Hepatic stellate cell (primary cell): ENCODE results near the gene RPS2.
"Not testable (repeated sequence)": the region's sequence is repeated elsewhere in the genome, so short reads cannot be mapped to it uniquely, and the experiment has no call there.

Source experiments
- DNase-seq: peaks from one replicate; pipeline ENCODE4 v3.0.0; 2011; ENCODE audit warnings: low spot score

Gene RPS2

GRCh38 chr16:1962161-1963153 is 2.2 kb downstream of the RPS2 start:
- not testable (repeated sequence) for DNase-seq

- no peak for DNase-seq
Observed at GRCh38 chr16:1961651-1962067, 3.0 kb downstream of the RPS2 start.

DNA sequence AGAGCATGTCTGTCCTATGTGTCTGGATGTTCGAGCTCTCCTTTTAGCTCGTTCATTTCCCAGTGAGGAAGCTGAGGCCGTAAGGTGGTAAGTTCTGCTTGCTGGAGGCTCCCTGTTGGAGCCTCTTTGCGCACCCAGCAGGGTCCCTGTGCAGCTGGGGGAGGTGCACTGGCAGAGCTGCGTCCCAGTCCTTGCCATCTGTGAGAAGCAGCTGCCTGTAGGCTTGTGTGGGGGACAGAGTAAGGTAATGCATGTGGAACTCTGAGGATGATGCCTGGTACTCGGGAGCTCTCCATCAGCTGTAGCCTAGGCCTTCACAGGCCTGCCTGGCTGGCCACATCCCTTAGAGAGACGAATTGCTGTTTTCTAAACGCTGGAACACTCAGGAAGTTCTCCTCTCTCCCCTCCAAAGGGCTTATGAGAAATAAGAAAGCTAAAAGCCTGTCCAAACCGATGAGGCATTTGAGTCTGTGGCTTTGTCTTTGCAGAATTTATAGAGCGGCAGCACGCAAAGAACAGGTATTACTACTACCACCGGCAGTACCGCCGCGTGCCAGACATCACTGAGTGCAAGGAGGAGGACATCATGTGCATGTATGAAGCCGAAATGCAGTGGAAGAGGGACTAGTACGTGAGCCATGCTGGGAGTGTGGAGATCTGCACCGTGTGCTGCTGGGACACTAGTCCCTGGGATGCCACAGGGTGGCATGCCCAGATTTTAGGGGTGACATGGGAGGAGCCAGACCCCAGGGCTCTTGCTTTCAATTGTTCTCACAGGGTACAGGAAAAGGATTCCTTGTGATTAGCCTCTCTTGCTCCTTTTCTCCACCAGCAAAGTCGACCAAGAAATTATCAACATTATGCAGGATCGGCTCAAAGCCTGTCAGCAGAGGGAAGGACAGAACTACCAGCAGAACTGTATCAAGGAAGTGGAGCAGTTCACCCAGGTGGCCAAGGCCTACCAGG is 3.7 kb downstream of the RPS2 start:
- no peak for DNase-seq

DNA sequence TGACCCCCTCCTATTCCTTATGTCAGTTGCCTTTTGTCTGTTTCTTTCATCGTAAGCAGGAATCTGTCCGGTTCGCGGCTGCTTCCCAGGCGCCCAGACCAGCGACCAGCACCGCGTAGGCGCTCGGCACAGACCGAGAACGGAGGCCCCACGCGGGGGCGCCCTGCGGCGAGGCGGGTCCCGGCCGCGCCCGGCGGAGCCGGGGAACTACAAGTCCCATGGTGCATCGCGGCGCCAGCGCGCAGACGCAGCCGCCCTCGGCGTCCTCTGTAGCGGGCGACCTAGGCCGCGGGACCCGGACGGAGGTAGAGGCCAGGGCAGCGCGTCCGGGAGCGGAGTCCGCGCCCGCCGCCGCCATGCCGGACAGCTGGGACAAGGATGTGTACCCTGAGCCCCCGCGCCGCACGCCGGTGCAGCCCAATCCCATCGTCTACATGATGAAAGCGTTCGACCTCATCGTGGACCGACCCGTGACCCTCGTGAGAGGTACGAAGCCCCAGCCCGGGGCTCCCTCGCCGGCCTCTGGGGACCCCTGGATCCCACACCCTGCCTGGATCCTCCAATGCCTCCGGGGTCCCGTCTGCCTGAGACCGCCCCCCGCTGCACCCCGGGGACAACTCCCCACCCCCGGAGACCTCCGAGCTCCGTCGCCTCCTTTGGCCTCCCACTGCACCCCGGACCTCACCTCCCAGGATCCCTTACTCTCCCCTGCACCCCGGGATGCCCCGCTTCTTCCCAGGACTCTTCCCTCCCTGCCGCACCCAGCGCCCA is 5.2 kb downstream of the RPS2 start, which contains the start of gene NDUFB10:
Gene NDUFB10, plus strand, starts transcription at position 270 of the 771 bp plus-strand sequence. Its CDS starts 87 bp downstream, at position 357.
- peak; percentile 90 for DNase-seq

GRCh38 chr16:1958715-1959268 is 5.8 kb downstream of the RPS2 start:
- no peak for DNase-seq

GRCh38 chr16:1958143-1958491 is 6.5 kb downstream of the RPS2 start:
- not testable (repeated sequence) for DNase-seq

- DNase-seq = not testable (repeated sequence)
Observed at GRCh38 chr16:1957434-1958142, 7.0 kb downstream of the RPS2 start.

DNA sequence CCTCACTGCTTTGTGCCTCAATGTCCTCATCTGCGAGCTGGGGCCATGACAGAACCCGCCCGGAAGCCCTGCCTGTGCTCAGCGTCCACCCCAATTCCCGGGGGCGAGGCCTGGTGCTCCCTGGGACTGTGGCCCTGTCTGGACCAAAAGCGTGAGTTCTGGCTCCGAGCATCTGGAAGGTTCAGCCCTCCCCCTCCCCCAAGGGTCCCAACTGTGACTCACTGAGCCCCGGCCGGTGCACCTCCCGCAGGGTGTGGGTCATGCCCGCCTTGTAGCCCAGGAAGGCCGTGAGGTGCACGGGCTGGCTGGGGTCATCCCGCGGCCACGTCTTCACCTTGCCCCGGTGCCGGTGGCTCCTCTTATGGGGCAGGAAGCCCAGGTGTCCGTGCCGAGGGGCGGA is 10.9 kb downstream of the RPS2 start:
- DNase-seq = no peak

- no peak for DNase-seq
Observed at GRCh38 chr16:1950559-1950958, 14.1 kb downstream of the RPS2 start.

DNA sequence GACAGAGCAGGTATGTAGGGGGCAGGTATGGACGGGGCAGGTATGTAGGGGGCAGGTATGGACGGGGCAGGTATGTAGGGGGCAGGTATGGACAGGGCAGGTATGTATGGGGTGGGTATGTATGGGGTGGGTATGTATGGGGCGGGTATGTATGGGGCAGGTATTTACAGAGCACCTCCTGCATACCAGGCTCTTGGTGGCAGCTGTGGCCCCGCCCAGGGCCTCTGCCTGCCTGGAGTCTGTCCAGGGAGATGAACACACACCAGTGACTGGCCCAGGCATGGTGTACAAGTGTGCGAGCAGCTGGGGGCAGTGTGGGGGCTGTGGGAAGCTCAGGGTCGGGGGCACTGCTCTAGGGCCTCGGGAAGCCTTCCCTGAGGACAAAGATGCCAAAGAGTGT is 14.6 kb downstream of the RPS2 start:
- DNase-seq = no peak

- no peak for DNase-seq
Observed at GRCh38 chr16:1949507-1949906, 15.1 kb downstream of the RPS2 start.

DNA sequence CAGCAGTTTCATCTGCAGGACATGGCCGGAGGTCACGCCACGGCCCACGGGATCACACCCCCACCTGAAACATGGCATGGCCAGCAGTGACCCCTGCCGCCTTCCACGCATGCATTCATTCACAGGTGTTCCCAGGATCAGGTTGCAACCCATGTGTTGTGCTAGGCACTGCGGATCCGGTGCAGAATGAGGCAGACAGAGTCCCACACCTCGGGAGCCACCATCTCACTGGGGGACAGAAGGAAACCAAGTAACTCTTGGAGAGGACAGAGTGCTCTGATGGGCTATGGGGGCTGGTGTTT is 17.3 kb downstream of the RPS2 start:
- DNase-seq = no peak

- no peak for DNase-seq
Observed at GRCh38 chr16:1946495-1947368, 17.9 kb downstream of the RPS2 start.

- DNase-seq = no peak
Observed at GRCh38 chr16:1945559-1946391, 18.9 kb downstream of the RPS2 start.

DNA sequence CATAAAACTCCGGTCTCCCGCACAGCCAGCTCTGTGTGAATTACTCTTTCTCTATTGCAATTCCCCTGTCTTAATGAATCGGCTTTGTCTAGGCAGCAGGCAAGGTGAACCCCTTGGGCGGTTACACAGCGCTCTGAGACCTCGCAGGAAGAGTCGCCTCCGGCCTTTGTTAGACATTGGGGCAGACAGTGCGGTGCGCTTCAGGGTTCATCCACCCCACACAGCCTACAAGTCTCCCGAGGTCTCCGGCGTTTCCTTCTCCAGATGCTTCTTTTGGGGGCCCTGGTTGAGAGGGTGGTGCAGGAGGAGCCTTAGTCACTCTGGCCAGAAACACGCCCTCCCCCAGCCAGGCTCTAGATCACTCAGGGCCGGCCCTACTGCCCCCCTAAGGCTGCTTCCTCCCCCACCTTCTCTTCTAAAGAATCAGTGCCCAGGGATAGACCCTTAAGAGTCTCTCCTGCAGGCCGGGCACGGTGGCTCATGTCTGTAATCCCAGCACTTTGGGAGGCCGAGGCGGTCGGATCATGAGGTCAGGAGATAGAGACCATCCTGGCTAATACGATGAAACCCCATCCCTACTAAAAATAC is 19.9 kb downstream of the RPS2 start:
- DNase-seq = no peak

GRCh38 chr16:1942810-1943726 is 21.6 kb downstream of the RPS2 start, which contains the start of gene MSRB1:
TSS of gene MSRB1 (minus strand) at chr16:1943199. CDS start at chr16:1943156, 43 bp downstream.
- peak; percentile 100 for DNase-seq

DNA sequence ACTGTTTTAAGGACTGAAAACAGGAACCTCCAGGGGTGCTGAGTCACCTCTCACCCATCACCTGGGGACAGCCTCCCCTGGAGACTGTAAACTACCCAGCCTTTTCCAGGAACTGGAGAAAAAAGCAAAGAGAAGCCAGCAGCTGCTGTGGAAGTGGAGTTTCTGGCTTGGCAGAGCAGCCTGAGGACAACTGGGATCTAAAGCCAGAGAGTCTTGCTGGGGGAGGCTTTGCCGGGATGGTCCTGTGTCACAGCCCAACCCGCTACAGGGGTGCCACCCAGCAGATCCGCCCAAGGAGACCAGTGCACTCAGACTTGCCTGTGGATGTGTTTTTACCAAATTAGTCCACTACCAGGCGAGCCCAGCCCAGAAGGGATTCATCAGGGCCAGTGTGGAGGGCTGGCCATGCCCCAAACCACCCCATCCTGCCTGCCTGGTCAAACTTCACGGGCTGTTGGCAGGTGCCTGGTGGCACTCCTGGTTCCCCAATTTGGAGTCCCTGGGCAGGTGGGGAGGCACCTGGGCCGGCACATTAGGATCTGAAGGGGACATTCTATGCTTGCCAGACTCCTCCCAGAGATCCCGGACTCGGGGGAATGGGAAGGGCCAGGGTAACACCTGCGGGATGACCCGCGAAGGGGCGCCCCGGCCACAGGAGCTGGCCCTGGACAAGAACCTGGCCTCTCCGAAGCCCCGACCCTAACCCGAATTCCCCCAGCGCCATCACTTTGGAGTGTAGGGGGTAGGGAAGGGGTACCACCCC is 22.4 kb downstream of the RPS2 start:
- DNase-seq = peak; percentile 45
